ENCODE data around the gene PARS2.

DNA sequence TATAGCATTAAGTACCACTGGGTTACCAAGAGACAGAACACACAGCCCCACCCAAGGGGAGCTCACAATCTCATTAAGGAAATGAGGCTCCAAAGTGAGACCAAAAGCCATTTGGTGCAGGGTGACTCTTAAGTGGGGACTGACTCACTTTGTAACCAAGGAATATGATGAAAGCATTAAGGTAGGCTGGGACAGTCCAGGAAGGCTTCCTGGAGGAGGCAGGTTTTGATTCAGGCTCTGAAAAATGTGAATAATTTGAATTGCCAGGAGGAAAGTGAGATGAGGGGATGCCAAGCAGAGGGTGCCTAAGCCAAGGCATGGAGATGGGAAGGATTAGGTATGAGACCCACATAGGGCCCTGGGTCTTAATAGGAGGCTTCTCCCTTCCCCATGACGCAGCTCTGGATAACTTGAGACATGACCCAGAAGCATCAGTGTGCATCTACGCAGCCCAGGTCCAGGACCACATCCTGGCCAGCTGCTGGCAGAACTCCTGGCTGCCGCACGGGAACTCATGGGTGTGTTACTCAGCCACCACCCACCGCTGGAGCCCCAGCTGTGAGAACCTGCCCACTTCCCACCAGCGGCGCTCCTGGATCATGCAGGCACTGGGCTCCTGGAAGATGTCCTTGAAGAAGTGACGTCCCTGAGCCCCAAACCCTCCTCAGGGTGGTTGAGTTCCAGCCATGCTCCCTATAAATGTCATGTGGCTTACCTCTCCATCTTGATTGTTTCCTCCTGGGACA, 54.6 kb downstream of the PARS2 start:
- TF ChIP-seq, protein P1, sequence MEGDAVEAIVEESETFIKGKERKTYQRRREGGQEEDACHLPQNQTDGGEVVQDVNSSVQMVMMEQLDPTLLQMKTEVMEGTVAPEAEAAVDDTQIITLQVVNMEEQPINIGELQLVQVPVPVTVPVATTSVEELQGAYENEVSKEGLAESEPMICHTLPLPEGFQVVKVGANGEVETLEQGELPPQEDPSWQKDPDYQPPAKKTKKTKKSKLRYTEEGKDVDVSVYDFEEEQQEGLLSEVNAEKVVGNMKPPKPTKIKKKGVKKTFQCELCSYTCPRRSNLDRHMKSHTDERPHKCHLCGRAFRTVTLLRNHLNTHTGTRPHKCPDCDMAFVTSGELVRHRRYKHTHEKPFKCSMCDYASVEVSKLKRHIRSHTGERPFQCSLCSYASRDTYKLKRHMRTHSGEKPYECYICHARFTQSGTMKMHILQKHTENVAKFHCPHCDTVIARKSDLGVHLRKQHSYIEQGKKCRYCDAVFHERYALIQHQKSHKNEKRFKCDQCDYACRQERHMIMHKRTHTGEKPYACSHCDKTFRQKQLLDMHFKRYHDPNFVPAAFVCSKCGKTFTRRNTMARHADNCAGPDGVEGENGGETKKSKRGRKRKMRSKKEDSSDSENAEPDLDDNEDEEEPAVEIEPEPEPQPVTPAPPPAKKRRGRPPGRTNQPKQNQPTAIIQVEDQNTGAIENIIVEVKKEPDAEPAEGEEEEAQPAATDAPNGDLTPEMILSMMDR (IDR thresholded peaks at IDR 0.05), result no peak
- TF ChIP-seq POLR2AphosphoS5 (IDR thresholded peaks at IDR 0.05), result no peak
- TF ChIP-seq POLR2A (IDR thresholded peaks at IDR 0.05), result no peak
- no peak for TF ChIP-seq EP300 (IDR thresholded peaks at IDR 0.05)
